Measurements from ENCODE around the gene FAM171A1.

GRCh38 chr10:15228426-15228825 lies 142.7 kb downstream of the FAM171A1 start:
- TF ChIP-seq CTCF (IDR thresholded peaks at IDR 0.05; ENCODE audit: extremely low read depth in 1 of 2, insufficient read depth in 1 of 2, low read depth in 1 of 2, low read length in 2 of 2) = no peak
- no peak for TF ChIP-seq EZH2 (IDR thresholded peaks at IDR 0.05; ENCODE audit: borderline replicate concordance, low read depth, low read length, severe bottlenecking)
- no peak for TF ChIP-seq POLR2AphosphoS5 (IDR thresholded peaks at IDR 0.05; ENCODE audit: insufficient read depth, low read depth, low read length)
- no peak for TF ChIP-seq POLR2A (IDR thresholded peaks at IDR 0.05; ENCODE audit: low read depth, low read length)

Measured in endothelial cell of umbilical vein (primary cell).